ENCODE results near the gene MBL2.

GRCh38 chr10:52756966-52757365 lies 15.6 kb downstream of the MBL2 start:
- TF ChIP-seq YY1 (IDR thresholded peaks at IDR 0.05; ENCODE audit: low read depth, low read length) (no peak), CBX8 (IDR thresholded peaks at IDR 0.05; ENCODE audit: borderline replicate concordance, low read depth, low read length) (no peak), JUND (IDR thresholded peaks at IDR 0.05; ENCODE audit: low read length) (no peak), GABPA (IDR thresholded peaks at IDR 0.05; ENCODE audit: borderline replicate concordance, insufficient read depth, low read length) (no peak)
